HepG2 (cell line): Measurements from ENCODE around the gene SCGB1D2. TPM values are rescaled to one million over a fixed set of nuclear protein-coding genes. Genes with fewer than 3 reads are reported as not detected.

Source experiments
- CERS6 ChIP-seq: sonication (generic); formaldehyde crosslinking; IDR thresholded peaks from 2 replicates; pipeline ENCODE4 v1.5.0; 2020; ENCODE audit warnings: missing genetic modification reagents
- FOSL1 ChIP-seq: sonication (generic); formaldehyde crosslinking; IDR thresholded peaks from 2 replicates; pipeline ENCODE4 v1.9.0; 2021; ENCODE audit warnings: missing genetic modification reagents, borderline replicate concordance
- HNF4G ChIP-seq, 2 experiments: sonication (generic) in 1 of 2; formaldehyde crosslinking in 1 of 2; IDR thresholded peaks; 2 replicates each; pipeline versions ENCODE4 v1.4.0 to v1.6.1; 2011 to 2020; ENCODE audit warnings: borderline replicate concordance in 2 of 2, low read depth in 2 of 2, mild to moderate bottlenecking in 2 of 2, low read length in 1 of 2, missing genetic modification reagents in 1 of 2, moderate library complexity in 1 of 2
- KDM6A ChIP-seq: IDR thresholded peaks from 2 replicates; pipeline ENCODE4 v1.6.1; 2016; ENCODE audit warnings: low read depth
- MAFK ChIP-seq, 2 experiments: IDR thresholded peaks in 1 of 2; conservative IDR thresholded peaks in 1 of 2; 2 replicates each; pipeline ENCODE4 v1.6.1; 2011; ENCODE audit warnings: improper control_type of control experiment in 2 of 2, low read length in 2 of 2
- MED8 ChIP-seq: sonication (generic); formaldehyde crosslinking; IDR thresholded peaks from 2 replicates; pipeline ENCODE4 v1.8.1; 2023; ENCODE audit warnings: mild to moderate bottlenecking, missing genetic modification reagents; ENCODE audit not compliant: insufficient replicate concordance
- PAX8 ChIP-seq: sonication (generic); formaldehyde crosslinking; IDR thresholded peaks from 2 replicates; pipeline ENCODE4 v1.8.0; 2022; ENCODE audit warnings: mild to moderate bottlenecking, missing genetic modification reagents, borderline replicate concordance
- RXRB ChIP-seq: IDR thresholded peaks from 2 replicates; pipeline ENCODE4 v1.6.1; 2016; ENCODE audit warnings: borderline replicate concordance, missing genetic modification reagents, missing compliant biosample characterization
- SMAD9 ChIP-seq: sonication (generic); formaldehyde crosslinking; IDR thresholded peaks from 2 replicates; pipeline ENCODE4 v1.5.1; 2020; ENCODE audit warnings: mild to moderate bottlenecking, missing genetic modification reagents
- WIZ ChIP-seq: sonication (generic); formaldehyde crosslinking; IDR thresholded peaks from 2 replicates; pipeline ENCODE4 v1.5.1; 2020; ENCODE audit warnings: mild to moderate bottlenecking, missing genetic modification reagents
- ZBTB1 ChIP-seq: sonication (generic); formaldehyde crosslinking; IDR thresholded peaks from 2 replicates; pipeline ENCODE4 v1.4.0; 2020; ENCODE audit warnings: missing genetic modification reagents, borderline replicate concordance
- ZFP37 ChIP-seq: sonication (generic); formaldehyde crosslinking; IDR thresholded peaks from 2 replicates; pipeline ENCODE4 v1.4.0; 2020; ENCODE audit warnings: missing genetic modification reagents, borderline replicate concordance
- ZHX2 ChIP-seq, 2 experiments: sonication (generic) in 1 of 2; formaldehyde crosslinking in 1 of 2; IDR thresholded peaks; 2 replicates each; pipeline versions ENCODE4 v1.6.1 to v1.9.0; 2014 to 2022; ENCODE audit warnings: antibody characterized with exemption in 1 of 2, borderline replicate concordance in 1 of 2, inconsistent platforms in 1 of 2, low read depth in 1 of 2, missing genetic modification reagents in 1 of 2
- ZNF3 ChIP-seq: IDR thresholded peaks from 2 replicates; pipeline ENCODE4 v1.7.0; 2017; ENCODE audit warnings: inconsistent platforms
- ZNF501 ChIP-seq: sonication (generic); formaldehyde crosslinking; IDR thresholded peaks from 2 replicates; pipeline ENCODE4 v1.5.1; 2020; ENCODE audit warnings: mild to moderate bottlenecking, moderate library complexity, missing genetic modification reagents
- ZNF709 ChIP-seq: sonication (generic); formaldehyde crosslinking; IDR thresholded peaks from 2 replicates; pipeline ENCODE4 v1.5.0; 2020; ENCODE audit warnings: mild to moderate bottlenecking, missing genetic modification reagents
- ZNF891 ChIP-seq: sonication (generic); formaldehyde crosslinking; IDR thresholded peaks from 2 replicates; pipeline ENCODE4 v1.5.0; 2020; ENCODE audit warnings: mild to moderate bottlenecking, missing genetic modification reagents
- polyA plus RNA-seq, 8 experiments: library from polyadenylated mRNA; depleted of rRNA in 3 of 8; stranded (reverse) in 7 of 8; unstranded in 1 of 8; fragments of >200 nt; fragmentation: Illumina TruSeq in 4 of 8; extraction: Trizol in 4 of 8; gene quantifications; 2 replicates each; pipeline versions ENCODE4 v1.2.1 to v1.2.3, GENCODE V29; 2011 to 2016; ENCODE audit warnings: low read depth in 4 of 8, missing spikeins in 1 of 8, mixed read lengths in 1 of 8; ENCODE audit not compliant: insufficient read depth in 1 of 8
- total RNA-seq, 5 experiments: library from RNA; depleted of rRNA; stranded (reverse); fragments of >200 nt; fragmentation: Illumina TruSeq; extraction: Trizol; gene quantifications; 2 replicates each; pipeline ENCODE4 v1.2.3, GENCODE V29; 2016; ENCODE audit warnings: low read depth in 1 of 5
- TF ChIP-seq, protein P1 (sequence below): sonication (generic); formaldehyde crosslinking; IDR thresholded peaks from 2 replicates; pipeline ENCODE4 v1.4.0; 2020; ENCODE audit warnings: missing genetic modification reagents
- TF ChIP-seq, protein P2 (sequence below): sonication (generic); formaldehyde crosslinking; IDR thresholded peaks from 2 replicates; pipeline ENCODE4 v1.8.1; 2023; ENCODE audit warnings: mild to moderate bottlenecking, moderate library complexity, missing genetic modification reagents

SCGB1D2 gene
- total and polyA plus RNA-seq, 2 of the 13 experiments (the other 11 are each of a cell fraction or from before 2014, with no cell fraction given): not detected

DNA sequence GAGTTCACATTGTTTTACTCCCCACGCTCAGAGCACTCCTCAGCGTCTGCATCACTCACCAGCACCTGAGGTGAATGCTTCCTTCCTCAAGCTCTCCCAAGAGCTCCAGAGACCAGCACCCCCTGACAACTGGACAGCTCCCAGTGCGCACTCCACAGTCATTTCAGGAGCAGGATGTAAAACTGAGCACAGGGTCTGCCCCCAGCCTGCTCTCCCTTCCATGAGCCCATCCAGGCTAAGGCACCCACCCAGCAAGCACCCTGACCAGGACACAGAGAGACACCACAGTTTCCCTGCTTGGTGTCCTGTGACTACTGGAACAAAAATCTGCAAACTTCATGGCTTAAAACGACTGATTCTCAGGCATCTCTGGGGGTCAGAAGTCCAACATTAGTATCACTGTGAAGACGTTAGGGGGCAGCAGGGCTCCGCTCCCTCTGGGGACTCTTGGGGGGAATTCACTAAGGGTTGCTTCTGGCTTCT, 3.3 kb downstream of the SCGB1D2 start (continued):
- TF ChIP-seq ZNF709 (CRISPR knock-in tag) (peak; percentile 73; the same call in 1 of the 2 replicates), SMAD9 (CRISPR knock-in tag) (peak; percentile 78; the same call in 1 of the 2 replicates), PAX8 (CRISPR knock-in tag) (no peak), ZFP37 (0 out of 2 replicates have a peak, but pooled peaks have one; percentile 74), KDM6A (CRISPR knock-in tag) (no peak), MED8 (CRISPR knock-in tag) (no peak), CERS6 (CRISPR knock-in tag) (no peak), ZNF3 (CRISPR knock-in tag) (0 out of 2 replicates have a peak, but pooled peaks have one; percentile 38), ZBTB1 (CRISPR knock-in tag) (no peak), WIZ (CRISPR knock-in tag) (peak; percentile 93), FOSL1 (CRISPR knock-in tag) (no peak), ZNF501 (CRISPR knock-in tag) (peak; percentile 79), ZNF891 (CRISPR knock-in tag) (peak; percentile 71; the same call in 1 of the 2 replicates), HNF4G (IDR thresholded peaks at IDR 0.05; ENCODE audit: borderline replicate concordance, low read depth, low read length) (peak; percentile 68), HNF4G (CRISPR knock-in tag; IDR thresholded peaks at IDR 0.05; ENCODE audit: borderline replicate concordance, low read depth) (no peak), MAFK (conservative IDR thresholded peaks at IDR 0.05 in 1 of 2, IDR thresholded peaks at IDR 0.05 in 1 of 2; ENCODE audit: low read length in 2 of 2) (no peak), RXRB (CRISPR knock-in tag) (peak; percentile 30; the same call in 1 of the 2 replicates), ZHX2 (IDR thresholded peaks at IDR 0.05; ENCODE audit: low read depth) (no peak), ZHX2 (CRISPR knock-in tag; IDR thresholded peaks at IDR 0.05; ENCODE audit: borderline replicate concordance) (no peak)
- TF ChIP-seq, protein P1, sequence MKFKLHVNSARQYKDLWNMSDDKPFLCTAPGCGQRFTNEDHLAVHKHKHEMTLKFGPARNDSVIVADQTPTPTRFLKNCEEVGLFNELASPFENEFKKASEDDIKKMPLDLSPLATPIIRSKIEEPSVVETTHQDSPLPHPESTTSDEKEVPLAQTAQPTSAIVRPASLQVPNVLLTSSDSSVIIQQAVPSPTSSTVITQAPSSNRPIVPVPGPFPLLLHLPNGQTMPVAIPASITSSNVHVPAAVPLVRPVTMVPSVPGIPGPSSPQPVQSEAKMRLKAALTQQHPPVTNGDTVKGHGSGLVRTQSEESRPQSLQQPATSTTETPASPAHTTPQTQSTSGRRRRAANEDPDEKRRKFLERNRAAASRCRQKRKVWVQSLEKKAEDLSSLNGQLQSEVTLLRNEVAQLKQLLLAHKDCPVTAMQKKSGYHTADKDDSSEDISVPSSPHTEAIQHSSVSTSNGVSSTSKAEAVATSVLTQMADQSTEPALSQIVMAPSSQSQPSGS (CRISPR knock-in tag): peak; percentile 58
- TF ChIP-seq, protein P2, sequence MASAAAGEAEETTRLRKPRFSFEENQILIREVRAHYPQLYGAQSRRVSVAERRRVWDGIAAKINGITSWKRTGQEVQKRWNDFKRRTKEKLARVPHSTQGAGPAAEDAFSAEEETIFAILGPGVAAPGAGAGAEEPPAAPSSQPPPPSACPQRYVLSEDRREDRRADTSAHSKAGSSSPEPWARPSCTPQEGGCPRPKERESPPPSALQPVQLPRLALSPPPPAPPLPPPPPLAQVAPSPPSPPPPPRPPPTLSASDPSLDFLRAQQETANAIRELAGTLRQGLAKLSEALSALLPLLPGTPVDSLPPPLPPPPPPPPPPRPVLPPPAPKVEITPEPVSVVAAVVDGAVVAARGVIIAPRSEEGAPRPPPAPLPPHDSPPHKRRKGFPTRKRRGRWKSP (CRISPR knock-in tag): no peak
